HepG2 (cell line): ENCODE data around the gene NPHS1. TPM values are rescaled to one million over a fixed set of nuclear protein-coding genes. Genes with fewer than 3 reads are reported as not detected.
A peak's percentile ranks its signal among the peaks of the same experiment; 100 is the strongest.

Source experiments
- HDAC1 ChIP-seq: sonication (generic); formaldehyde crosslinking; IDR thresholded peaks from 2 replicates; pipeline ENCODE4 v1.5.1; 2020; ENCODE audit warnings: mild to moderate bottlenecking, missing genetic modification reagents
- HNRNPK ChIP-seq: fragments of 200-400 bp; formaldehyde crosslinking; IDR thresholded peaks from 2 replicates; pipeline ENCODE4 v1.6.1; 2018; ENCODE audit warnings: low read length, low read depth, moderate library complexity, mild to moderate bottlenecking; ENCODE audit not compliant: poor library complexity, severe bottlenecking
- MED1 ChIP-seq: sonication (generic); formaldehyde crosslinking; IDR thresholded peaks from 2 replicates; pipeline ENCODE4 v1.4.0; 2020; ENCODE audit warnings: missing genetic modification reagents
- NCOA1 ChIP-seq: sonication (generic); formaldehyde crosslinking; IDR thresholded peaks from 2 replicates; pipeline ENCODE4 v1.9.0; 2021; ENCODE audit warnings: missing genetic modification reagents
- NR2F6 ChIP-seq, 2 experiments: IDR thresholded peaks; 2 replicates each; pipeline ENCODE4 v1.6.1; 2016; ENCODE audit warnings: antibody characterized with exemption in 1 of 2, mild to moderate bottlenecking in 1 of 2
- ZBTB25 ChIP-seq: IDR thresholded peaks from 2 replicates; pipeline ENCODE4 v1.6.1; 2018; ENCODE audit warnings: missing genetic modification reagents
- ZBTB7B ChIP-seq: sonication (generic); formaldehyde crosslinking; IDR thresholded peaks from 2 replicates; pipeline ENCODE4 v1.4.0; 2020; ENCODE audit warnings: missing genetic modification reagents
- ZNF12 ChIP-seq: sonication (generic); formaldehyde crosslinking; IDR thresholded peaks from 2 replicates; pipeline ENCODE4 v1.5.0; 2020; ENCODE audit warnings: missing genetic modification reagents
- ZNF136 ChIP-seq: sonication (generic); formaldehyde crosslinking; IDR thresholded peaks from 2 replicates; pipeline ENCODE4 v1.8.1; 2022; ENCODE audit warnings: low read depth, mild to moderate bottlenecking, moderate library complexity, missing genetic modification reagents
- ZNF232 ChIP-seq: sonication (generic); formaldehyde crosslinking; IDR thresholded peaks from 2 replicates; pipeline ENCODE4 v1.4.0; 2020; ENCODE audit warnings: missing genetic modification reagents, borderline replicate concordance
- ZNF251 ChIP-seq: sonication (generic); formaldehyde crosslinking; IDR thresholded peaks from 2 replicates; pipeline ENCODE4 v1.9.0; 2021; ENCODE audit warnings: mild to moderate bottlenecking, missing genetic modification reagents
- ZNF260 ChIP-seq: sonication (generic); formaldehyde crosslinking; IDR thresholded peaks from 2 replicates; pipeline ENCODE4 v1.4.0; 2020; ENCODE audit warnings: missing genetic modification reagents, low read depth, mild to moderate bottlenecking, borderline replicate concordance
- ZNF33B ChIP-seq: sonication (generic); formaldehyde crosslinking; IDR thresholded peaks from 2 replicates; pipeline ENCODE4 v1.5.1; 2020; ENCODE audit warnings: mild to moderate bottlenecking, missing genetic modification reagents
- ZNF460 ChIP-seq: sonication (generic); formaldehyde crosslinking; IDR thresholded peaks from 2 replicates; pipeline ENCODE4 v1.5.1; 2020; ENCODE audit warnings: missing genetic modification reagents, mild to moderate bottlenecking, borderline replicate concordance
- ZNF598 ChIP-seq: sonication (generic); formaldehyde crosslinking; IDR thresholded peaks from 2 replicates; pipeline ENCODE4 v1.5.1; 2020; ENCODE audit warnings: mild to moderate bottlenecking, missing genetic modification reagents, borderline replicate concordance
- ZNF607 ChIP-seq: sonication (generic); formaldehyde crosslinking; IDR thresholded peaks from 2 replicates; pipeline ENCODE4 v1.5.1; 2020; ENCODE audit warnings: missing genetic modification reagents, mild to moderate bottlenecking, borderline replicate concordance
- ZNF749 ChIP-seq: sonication (generic); formaldehyde crosslinking; IDR thresholded peaks from 2 replicates; pipeline ENCODE4 v1.8.0; 2022; ENCODE audit warnings: mild to moderate bottlenecking, missing genetic modification reagents, moderate library complexity, borderline replicate concordance
- ZNF772 ChIP-seq: sonication (generic); formaldehyde crosslinking; IDR thresholded peaks from 2 replicates; pipeline ENCODE4 v1.5.0; 2020; ENCODE audit warnings: mild to moderate bottlenecking, missing genetic modification reagents
- polyA plus RNA-seq, 8 experiments: library from polyadenylated mRNA; depleted of rRNA in 3 of 8; stranded (reverse) in 7 of 8; unstranded in 1 of 8; fragments of >200 nt; fragmentation: Illumina TruSeq in 4 of 8; extraction: Trizol in 4 of 8; gene quantifications; 2 replicates each; pipeline versions ENCODE4 v1.2.1 to v1.2.3, GENCODE V29; 2011 to 2016; ENCODE audit warnings: low read depth in 4 of 8, missing spikeins in 1 of 8, mixed read lengths in 1 of 8; ENCODE audit not compliant: insufficient read depth in 1 of 8
- total RNA-seq, 5 experiments: library from RNA; depleted of rRNA; stranded (reverse); fragments of >200 nt; fragmentation: Illumina TruSeq; extraction: Trizol; gene quantifications; 2 replicates each; pipeline ENCODE4 v1.2.3, GENCODE V29; 2016; ENCODE audit warnings: low read depth in 1 of 5
- TF ChIP-seq, protein P1 (sequence below), 2 experiments: fragments of 450-650 bp in 1 of 2; sonication (generic) in 1 of 2; formaldehyde crosslinking in 1 of 2; IDR thresholded peaks; 2 replicates each; pipeline versions ENCODE4 v1.6.1 to v1.8.0; 2016 to 2022; ENCODE audit warnings: antibody characterized with exemption in 1 of 2, mild to moderate bottlenecking in 1 of 2, missing genetic modification reagents in 1 of 2

NPHS1 gene
- total and polyA plus RNA-seq, 2 of the 13 experiments (the other 11 are each of a cell fraction or from before 2014, with no cell fraction given) = not detected

DNA sequence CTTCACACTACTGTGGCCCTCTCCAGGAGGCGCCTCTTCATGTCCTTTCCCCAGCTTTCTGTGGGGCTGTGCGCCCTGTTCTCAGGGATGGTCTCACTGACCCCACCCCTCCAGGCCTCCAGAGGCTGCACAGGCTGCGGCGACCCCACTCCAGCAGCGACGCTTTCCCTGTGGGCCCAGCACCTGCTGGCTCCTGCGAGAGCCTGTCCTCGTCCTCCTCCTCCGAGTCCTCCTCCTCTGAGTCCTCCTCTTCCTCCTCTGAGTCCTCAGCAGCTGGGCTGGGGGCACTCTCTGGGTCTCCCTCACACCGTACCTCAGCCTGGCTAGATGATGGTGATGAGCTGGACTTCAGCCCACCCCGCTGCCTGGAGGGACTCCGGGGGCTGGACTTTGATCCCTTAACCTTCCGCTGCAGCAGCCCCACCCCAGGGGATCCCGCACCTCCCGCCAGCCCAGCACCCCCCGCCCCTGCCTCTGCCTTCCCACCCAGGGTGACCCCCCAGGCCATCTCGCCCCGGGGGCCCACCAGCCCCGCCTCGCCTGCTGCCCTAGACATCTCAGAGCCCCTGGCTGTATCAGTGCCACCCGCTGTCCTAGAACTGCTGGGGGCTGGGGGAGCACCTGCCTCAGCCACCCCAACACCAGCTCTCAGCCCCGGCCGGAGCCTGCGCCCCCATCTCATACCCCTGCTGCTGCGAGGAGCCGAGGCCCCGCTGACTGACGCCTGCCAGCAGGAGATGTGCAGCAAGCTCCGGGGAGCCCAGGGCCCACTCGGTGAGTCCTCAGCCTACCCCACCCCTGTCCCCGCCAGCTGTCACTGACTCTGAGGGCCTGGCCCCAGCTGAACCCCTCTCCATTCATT, 65.8 kb downstream of the NPHS1 start (continued):
- TF ChIP-seq MED1 (CRISPR knock-in tag) (0 out of 2 replicates have a peak, but pooled peaks have one; percentile 35), ZNF772 (CRISPR knock-in tag) (0 out of 2 replicates have a peak, but pooled peaks have one; percentile 46), ZNF12 (CRISPR knock-in tag) (no peak), ZNF33B (0 out of 2 replicates have a peak, but pooled peaks have one; percentile 20), ZNF749 (CRISPR knock-in tag) (no peak), ZBTB7B (peak; percentile 80), ZNF136 (CRISPR knock-in tag) (0 out of 2 replicates have a peak, but pooled peaks have one; percentile 38), ZNF232 (CRISPR knock-in tag) (no peak), NR2F6 (IDR thresholded peaks at IDR 0.05) (peak; percentile 28; the same call in 1 of the 2 replicates), NR2F6 (CRISPR knock-in tag; IDR thresholded peaks at IDR 0.05) (0 out of 2 replicates have a peak, but pooled peaks have one; percentile 21), ZBTB25 (CRISPR knock-in tag) (no peak), HNRNPK (no peak), ZNF260 (CRISPR knock-in tag) (no peak), ZNF607 (CRISPR knock-in tag) (no peak), HDAC1 (peak; percentile 16; the same call in 1 of the 2 replicates), ZNF251 (CRISPR knock-in tag) (no peak), ZNF460 (no peak), NCOA1 (CRISPR knock-in tag) (no peak), ZNF598 (CRISPR knock-in tag) (peak; percentile 68; the same call in 1 of the 2 replicates)
- TF ChIP-seq, protein P1, sequence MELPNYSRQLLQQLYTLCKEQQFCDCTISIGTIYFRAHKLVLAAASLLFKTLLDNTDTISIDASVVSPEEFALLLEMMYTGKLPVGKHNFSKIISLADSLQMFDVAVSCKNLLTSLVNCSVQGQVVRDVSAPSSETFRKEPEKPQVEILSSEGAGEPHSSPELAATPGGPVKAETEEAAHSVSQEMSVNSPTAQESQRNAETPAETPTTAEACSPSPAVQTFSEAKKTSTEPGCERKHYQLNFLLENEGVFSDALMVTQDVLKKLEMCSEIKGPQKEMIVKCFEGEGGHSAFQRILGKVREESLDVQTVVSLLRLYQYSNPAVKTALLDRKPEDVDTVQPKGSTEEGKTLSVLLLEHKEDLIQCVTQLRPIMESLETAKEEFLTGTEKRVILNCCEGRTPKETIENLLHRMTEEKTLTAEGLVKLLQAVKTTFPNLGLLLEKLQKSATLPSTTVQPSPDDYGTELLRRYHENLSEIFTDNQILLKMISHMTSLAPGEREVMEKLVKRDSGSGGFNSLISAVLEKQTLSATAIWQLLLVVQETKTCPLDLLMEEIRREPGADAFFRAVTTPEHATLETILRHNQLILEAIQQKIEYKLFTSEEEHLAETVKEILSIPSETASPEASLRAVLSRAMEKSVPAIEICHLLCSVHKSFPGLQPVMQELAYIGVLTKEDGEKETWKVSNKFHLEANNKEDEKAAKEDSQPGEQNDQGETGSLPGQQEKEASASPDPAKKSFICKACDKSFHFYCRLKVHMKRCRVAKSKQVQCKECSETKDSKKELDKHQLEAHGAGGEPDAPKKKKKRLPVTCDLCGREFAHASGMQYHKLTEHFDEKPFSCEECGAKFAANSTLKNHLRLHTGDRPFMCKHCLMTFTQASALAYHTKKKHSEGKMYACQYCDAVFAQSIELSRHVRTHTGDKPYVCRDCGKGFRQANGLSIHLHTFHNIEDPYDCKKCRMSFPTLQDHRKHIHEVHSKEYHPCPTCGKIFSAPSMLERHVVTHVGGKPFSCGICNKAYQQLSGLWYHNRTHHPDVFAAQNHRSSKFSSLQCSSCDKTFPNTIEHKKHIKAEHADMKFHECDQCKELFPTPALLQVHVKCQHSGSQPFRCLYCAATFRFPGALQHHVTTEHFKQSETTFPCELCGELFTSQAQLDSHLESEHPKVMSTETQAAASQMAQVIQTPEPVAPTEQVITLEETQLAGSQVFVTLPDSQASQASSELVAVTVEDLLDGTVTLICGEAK (IDR thresholded peaks at IDR 0.05) = no peak
- TF ChIP-seq, protein P1 (CRISPR knock-in tag; IDR thresholded peaks at IDR 0.05) = no peak
